Panc1 (cell line): Measurements from ENCODE around the gene UQCC2. TPM values are rescaled to one million over a fixed set of nuclear protein-coding genes. Genes with fewer than 3 reads are reported as not detected.

ENCODE experiments used
- ATAC-seq: fragments of 200-7000 bp; cut with Tn5 transposase; 2 replicates; pipeline ENCODE4 v1.9.1; 2020; ENCODE audit warnings: mild to moderate bottlenecking, moderate library complexity
- BruUV-seq: library from RNA; stranded (reverse); fragments of 400-500 nt; replicated peaks from 2 replicates; lab custom pipeline; 2021; lab: Mats Ljungman, UMichigan
- CTCF ChIA-PET: fragments of 300-600 bp; sonication (Branson Sonifier 250); formaldehyde crosslinking; loops from one replicate; lab custom pipeline; 2022; ENCODE audit warnings: antibody characterized with exemption; lab: Charles Lee
- POLR2A ChIA-PET: fragments of 300-600 bp; sonication (Branson Sonifier 250); formaldehyde crosslinking; loops from one replicate; lab custom pipeline; 2022; ENCODE audit warnings: antibody characterized with exemption; lab: Charles Lee
- DNase-seq: peaks from one replicate; pipeline ENCODE4 v3.0.0-alpha.2; 2010; ENCODE audit warnings: low read depth, low spot score
- H3K27ac ChIP-seq: 2 replicates; pipeline ENCODE4 v1.5.1; 2011; ENCODE audit warnings: mild to moderate bottlenecking, low read length, inconsistent platforms
- H3K27me3 ChIP-seq: fragments of 200-500 bp; sonication (Bioruptor generic); 2 replicates; pipeline ENCODE4 v1.6.0; 2014; ENCODE audit warnings: low read length, inconsistent platforms; ENCODE audit not compliant: control insufficient read depth, insufficient read depth
- H3K36me3 ChIP-seq: fragments of 200-500 bp; sonication (Bioruptor generic); 2 replicates; pipeline ENCODE4 v1.5.1; 2014; ENCODE audit warnings: inconsistent platforms, mild to moderate bottlenecking, low read length, moderate library complexity; ENCODE audit not compliant: control insufficient read depth, insufficient read depth
- H3K4me1 ChIP-seq: 2 replicates; pipeline ENCODE4 v1.5.1; 2011; ENCODE audit warnings: inconsistent platforms, mild to moderate bottlenecking, low read length, moderate library complexity; ENCODE audit not compliant: control insufficient read depth, insufficient read depth
- H3K4me3 ChIP-seq, 2 experiments: 2 replicates each; pipeline ENCODE4 v1.5.1; 2011 to 2012; ENCODE audit warnings: low read depth in 2 of 2, low read length in 2 of 2, mild to moderate bottlenecking in 2 of 2, inconsistent platforms in 1 of 2, moderate library complexity in 1 of 2
- H3K9me3 ChIP-seq: fragments of 200-500 bp; sonication (Bioruptor generic); 2 replicates; pipeline ENCODE4 v1.5.1; 2014; ENCODE audit warnings: low read depth, mild to moderate bottlenecking, inconsistent platforms, low read length, moderate library complexity; ENCODE audit not compliant: control insufficient read depth, insufficient read depth
- CTCF ChIP-seq: fragments of 450-650 bp; IDR thresholded peaks from 2 replicates; pipeline ENCODE4 v1.5.1; 2017; ENCODE audit warnings: mild to moderate bottlenecking
- POLR2AphosphoS5 ChIP-seq: IDR thresholded peaks from 2 replicates; pipeline ENCODE4 v1.6.1; 2012; ENCODE audit warnings: mild to moderate bottlenecking, low read depth, low read length, moderate library complexity
- REST ChIP-seq, 2 experiments: IDR thresholded peaks; 2 replicates each; pipeline ENCODE4 v1.6.1; 2011 to 2012; ENCODE audit warnings: low read depth in 2 of 2, control low read depth in 1 of 2, low read length in 1 of 2, mild to moderate bottlenecking in 1 of 2, moderate library complexity in 1 of 2; ENCODE audit not compliant: insufficient read depth in 1 of 2
- SIN3A ChIP-seq: IDR thresholded peaks from 2 replicates; pipeline ENCODE4 v1.6.1; 2012; ENCODE audit warnings: low read depth, mild to moderate bottlenecking, low read length, moderate library complexity, borderline replicate concordance; ENCODE audit not compliant: insufficient read depth
- TCF7L2 ChIP-seq: IDR thresholded peaks from 2 replicates; pipeline ENCODE4 v1.6.1; 2011; ENCODE audit warnings: mild to moderate bottlenecking, low read depth, low read length, inconsistent platforms
- in situ Hi-C: cut with HindIII; loops from 2 replicates; pipeline ENCODE4 v1.10.0; 2016; ENCODE audit warnings: low sequenced_read_pairs, low pct_unique_long_range_greater_than_20kb
- intact Hi-C: fragments of 100-400 bp; cut with micrococcal nuclease; formaldehyde crosslinking; loops from one replicate; pipeline ENCODE4 v1.10.0; 2022; ENCODE audit not compliant: unreplicated experiment
- total RNA-seq: library from RNA; stranded (reverse); gene quantifications from one replicate; pipeline ENCODE4 v1.2.1, GENCODE V29; 2021; ENCODE audit not compliant: unreplicated experiment

The UQCC2 gene
- total RNA-seq, 1 experiment from 2014 or later, result 135 TPM

- H3K36me3 ChIP-seq, result peaks cover 7% of the 10 kb centered on the region; the same call in 1 of the 2 replicates
- BruUV-seq, result no TSS peak
- in situ Hi-C loops (no loop called here), intact Hi-C loops (loop anchor here (2.0 kb wide), 1 partner anchor 112 kb away; no protein-coding TSS in a partner anchor)
- no peaks in the 10 kb centered on the region for H3K9me3 ChIP-seq
- peak; percentile 76 for ATAC-seq
- peaks cover 17% of the 10 kb centered on the region for H3K4me1 ChIP-seq
- TF ChIP-seq SIN3A, result no peak
- peak; percentile 92 for TF ChIP-seq CTCF
- CTCF ChIA-PET, result interaction anchor here (0.6 to 1.4 kb wide), 9 partner anchors 10 to 441 kb away, joined by 3 to 6 read pairs (median 4); partner anchors contain the start of gene UQCC2
- H3K27ac ChIP-seq, result peak overlapping the region; percentile 11; the same call in 1 of the 2 replicates
- peak; percentile 61 for DNase-seq
- no peaks in the 10 kb centered on the region for H3K27me3 ChIP-seq
- no peak overlapping the region for H3K4me3 ChIP-seq
- POLR2A ChIA-PET, result no interaction called here
Measured at GRCh38 chr6:33700391-33701050, 11.0 kb downstream of the UQCC2 start.

- TF ChIP-seq SIN3A, result no peak
- no peak for TF ChIP-seq POLR2AphosphoS5
- no peak for TF ChIP-seq REST (IDR thresholded peaks at IDR 0.05; ENCODE audit: insufficient read depth in 1 of 2, low read depth in 2 of 2, low read length in 1 of 2)
- TF ChIP-seq TCF7L2, result no peak
- TF ChIP-seq CTCF, result no peak
- POLR2A ChIA-PET, result no interaction called here
- DNase-seq (no peak), ATAC-seq (no peak)
- Histone ChIP-seq H3K4me3 (no peak overlapping the region), H3K36me3 (peaks cover 7% of the 10 kb centered on the region; the same call in 1 of the 2 replicates), H3K4me1 (peaks cover 22% of the 10 kb centered on the region), H3K27me3 (no peaks in the 10 kb centered on the region), H3K27ac (peak overlapping the region; percentile 11; the same call in 1 of the 2 replicates), H3K9me3 (no peaks in the 10 kb centered on the region)
- no TSS peak for BruUV-seq
- intact Hi-C loops, result loop anchor here (2.0 kb wide), 1 partner anchor 111 kb away; no protein-coding TSS in a partner anchor
- CTCF ChIA-PET, result interaction anchor here (0.6 to 0.9 kb wide), 2 partner anchors 93 to 442 kb away, joined by 4 to 5 read pairs; no protein-coding TSS in a partner anchor
- in situ Hi-C loops, result no loop called here
Measured at GRCh38 chr6:33699739-33700138, 11.8 kb downstream of the UQCC2 start.
